HepG2 (cell line): ENCODE measurements around the gene ZNF558. TPM values are rescaled to one million over a fixed set of nuclear protein-coding genes. Genes with fewer than 3 reads are reported as not detected.
A peak's percentile ranks its signal among the peaks of the same experiment; 100 is the strongest.

Experiments used
- ATF2 ChIP-seq: sonication (generic); formaldehyde crosslinking; IDR thresholded peaks from 2 replicates; pipeline ENCODE4 v1.4.0; 2020; ENCODE audit warnings: missing genetic modification reagents
- ATF3 ChIP-seq: sonication (generic); formaldehyde crosslinking; IDR thresholded peaks from 2 replicates; pipeline ENCODE4 v1.4.0; 2020; ENCODE audit warnings: missing genetic modification reagents
- ATF7-NPFF ChIP-seq: sonication (generic); formaldehyde crosslinking; IDR thresholded peaks from 2 replicates; pipeline ENCODE4 v1.8.1; 2023; ENCODE audit warnings: mild to moderate bottlenecking, low read depth, missing genetic modification reagents, moderate library complexity
- BCL6 ChIP-seq: IDR thresholded peaks from 2 replicates; pipeline ENCODE4 v1.6.1; 2016; ENCODE audit warnings: missing genetic modification reagents, missing compliant biosample characterization
- E2F5 ChIP-seq: sonication (generic); formaldehyde crosslinking; conservative IDR thresholded peaks from 2 replicates; pipeline ENCODE4 v1.4.0; 2020; ENCODE audit warnings: missing genetic modification reagents
- GPN1 ChIP-seq: sonication (generic); formaldehyde crosslinking; IDR thresholded peaks from 2 replicates; pipeline ENCODE4 v1.5.1; 2020; ENCODE audit warnings: missing genetic modification reagents, borderline replicate concordance
- HNF4G ChIP-seq, 2 experiments: sonication (generic) in 1 of 2; formaldehyde crosslinking in 1 of 2; IDR thresholded peaks; 2 replicates each; pipeline versions ENCODE4 v1.4.0 to v1.6.1; 2011 to 2020; ENCODE audit warnings: borderline replicate concordance in 2 of 2, low read depth in 2 of 2, mild to moderate bottlenecking in 2 of 2, low read length in 1 of 2, missing genetic modification reagents in 1 of 2, moderate library complexity in 1 of 2
- ISX ChIP-seq: sonication (generic); formaldehyde crosslinking; conservative IDR thresholded peaks from 2 replicates; pipeline ENCODE4 v1.5.0; 2020; ENCODE audit warnings: missing genetic modification reagents
- MYC ChIP-seq: sonication (generic); formaldehyde crosslinking; IDR thresholded peaks from 2 replicates; pipeline ENCODE4 v1.9.0; 2021; ENCODE audit warnings: missing genetic modification reagents, borderline replicate concordance
- NCOR1 ChIP-seq: fragments of 200-600 bp; sonication (generic); IDR thresholded peaks from 2 replicates; pipeline ENCODE4 v1.7.0; 2017; ENCODE audit warnings: antibody characterized with exemption, low read length, borderline replicate concordance
- NPAS2 ChIP-seq: sonication (generic); formaldehyde crosslinking; IDR thresholded peaks from 2 replicates; pipeline ENCODE4 v1.8.0; 2022; ENCODE audit warnings: mild to moderate bottlenecking, missing genetic modification reagents, borderline replicate concordance
- NR1H2 ChIP-seq: sonication (generic); formaldehyde crosslinking; IDR thresholded peaks from 2 replicates; pipeline ENCODE4 v1.8.1; 2022; ENCODE audit warnings: low read depth, missing genetic modification reagents, borderline replicate concordance
- SMC3 ChIP-seq: IDR thresholded peaks from 2 replicates; pipeline ENCODE4 v1.6.1; 2011; ENCODE audit warnings: low read length, improper control_type of control experiment
- SRSF4 ChIP-seq: fragments of 200-400 bp; formaldehyde crosslinking; IDR thresholded peaks from one replicate; pipeline ENCODE4 v1.6.1; 2018; ENCODE audit warnings: mild to moderate bottlenecking, low read depth, low read length, moderate library complexity; ENCODE audit not compliant: poor library complexity, severe bottlenecking
- XBP1 ChIP-seq: sonication (generic); formaldehyde crosslinking; IDR thresholded peaks from 2 replicates; pipeline ENCODE4 v1.5.0; 2020; ENCODE audit warnings: missing genetic modification reagents
- YEATS4 ChIP-seq: sonication (generic); formaldehyde crosslinking; IDR thresholded peaks from 2 replicates; pipeline ENCODE4 v1.4.0; 2020; ENCODE audit warnings: missing genetic modification reagents, borderline replicate concordance
- ZFP90 ChIP-seq: sonication (generic); formaldehyde crosslinking; IDR thresholded peaks from 2 replicates; pipeline ENCODE4 v1.8.0; 2022; ENCODE audit warnings: missing genetic modification reagents, mild to moderate bottlenecking, inconsistent platforms, borderline replicate concordance
- ZNF143 ChIP-seq: sonication (generic); formaldehyde crosslinking; IDR thresholded peaks from 2 replicates; pipeline ENCODE4 v1.4.0; 2020; ENCODE audit warnings: missing genetic modification reagents
- ZNF207 ChIP-seq: fragments of 450-650 bp; IDR thresholded peaks from 2 replicates; pipeline ENCODE4 v1.6.1; 2016; ENCODE audit warnings: antibody characterized with exemption, borderline replicate concordance
- ZNF230 ChIP-seq: sonication (generic); formaldehyde crosslinking; IDR thresholded peaks from 2 replicates; pipeline ENCODE4 v1.4.0; 2020; ENCODE audit warnings: mild to moderate bottlenecking, missing genetic modification reagents
- ZNF234 ChIP-seq: sonication (generic); formaldehyde crosslinking; conservative IDR thresholded peaks from 2 replicates; pipeline ENCODE4 v1.5.1; 2020; ENCODE audit warnings: mild to moderate bottlenecking, missing genetic modification reagents
- ZNF331 ChIP-seq: sonication (generic); formaldehyde crosslinking; IDR thresholded peaks from 2 replicates; pipeline ENCODE4 v1.4.0; 2020; ENCODE audit warnings: missing genetic modification reagents
- ZNF598 ChIP-seq: sonication (generic); formaldehyde crosslinking; IDR thresholded peaks from 2 replicates; pipeline ENCODE4 v1.5.1; 2020; ENCODE audit warnings: mild to moderate bottlenecking, missing genetic modification reagents, borderline replicate concordance
- ZNF709 ChIP-seq: sonication (generic); formaldehyde crosslinking; IDR thresholded peaks from 2 replicates; pipeline ENCODE4 v1.5.0; 2020; ENCODE audit warnings: mild to moderate bottlenecking, missing genetic modification reagents
- ZNF780A ChIP-seq: sonication (generic); formaldehyde crosslinking; IDR thresholded peaks from 2 replicates; pipeline ENCODE4 v1.8.0; 2022; ENCODE audit warnings: mild to moderate bottlenecking, missing genetic modification reagents, moderate library complexity
- polyA plus RNA-seq, 8 experiments: library from polyadenylated mRNA; depleted of rRNA in 3 of 8; stranded (reverse) in 7 of 8; unstranded in 1 of 8; fragments of >200 nt; fragmentation: Illumina TruSeq in 4 of 8; extraction: Trizol in 4 of 8; gene quantifications; 2 replicates each; pipeline versions ENCODE4 v1.2.1 to v1.2.3, GENCODE V29; 2011 to 2016; ENCODE audit warnings: low read depth in 4 of 8, missing spikeins in 1 of 8, mixed read lengths in 1 of 8; ENCODE audit not compliant: insufficient read depth in 1 of 8
- total RNA-seq, 5 experiments: library from RNA; depleted of rRNA; stranded (reverse); fragments of >200 nt; fragmentation: Illumina TruSeq; extraction: Trizol; gene quantifications; 2 replicates each; pipeline ENCODE4 v1.2.3, GENCODE V29; 2016; ENCODE audit warnings: low read depth in 1 of 5
- TF ChIP-seq, protein P1 (sequence below): IDR thresholded peaks from 2 replicates; pipeline ENCODE4 v1.6.1; 2016; ENCODE audit warnings: low read depth, borderline replicate concordance

ZNF558 gene
- total and polyA plus RNA-seq, 2 of the 13 experiments (the other 11 are each of a cell fraction or from before 2014, with no cell fraction given) = 9.5 to 10.8 TPM

DNA sequence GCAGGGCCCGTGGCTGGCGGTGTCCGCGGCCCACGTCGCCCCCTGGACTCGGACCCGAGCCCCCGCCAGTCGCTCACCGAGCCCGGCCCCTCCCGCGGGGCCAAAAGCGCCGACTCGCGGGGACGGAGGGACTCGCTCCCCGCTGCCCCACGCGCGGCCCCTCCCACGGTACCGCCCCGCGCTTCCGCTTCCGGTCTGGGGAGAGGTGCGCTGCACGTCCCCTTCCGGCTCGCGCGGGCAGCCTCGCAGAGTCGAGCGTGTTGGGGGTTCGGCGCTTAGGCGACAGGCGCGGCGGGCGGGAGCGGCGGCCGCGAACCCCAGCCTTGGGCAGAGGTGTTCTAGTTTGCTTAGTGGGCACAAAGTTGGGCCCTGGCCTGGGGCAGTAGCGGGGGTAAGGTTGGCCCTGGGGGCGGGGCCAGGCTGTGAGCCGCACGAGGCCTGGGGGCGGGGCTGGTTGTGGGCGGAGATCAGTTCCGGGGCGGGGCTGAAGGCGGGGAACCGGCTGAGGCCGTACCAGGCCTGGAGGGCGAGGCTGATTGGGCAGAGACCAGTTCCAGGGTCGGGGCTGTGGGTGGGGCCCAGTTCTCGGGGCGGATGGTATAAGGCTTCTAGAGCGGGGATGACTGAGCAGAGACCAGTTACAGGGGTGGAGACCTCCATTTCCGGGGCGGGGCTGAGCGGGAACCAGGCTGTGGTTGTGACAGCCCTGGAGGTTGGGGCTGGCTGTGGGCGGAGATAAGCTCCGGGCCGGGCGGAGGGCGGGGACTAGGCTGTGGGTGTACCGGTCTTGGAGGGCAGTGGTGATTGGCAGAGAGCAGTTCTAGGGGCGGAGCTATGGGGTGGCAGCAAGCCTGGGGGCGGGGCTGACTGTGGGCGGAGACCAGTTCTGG, at the start of gene ZNF558, which contains the start of gene MBD3L1 (continued):
- TF ChIP-seq ATF3 (CRISPR knock-in tag) (no peak), ZNF709 (CRISPR knock-in tag) (peak; percentile 28; the same call in 1 of the 2 replicates), GPN1 (CRISPR knock-in tag) (no peak), MYC (CRISPR knock-in tag) (peak; percentile 73; the same call in 1 of the 2 replicates), NR1H2 (no peak), ATF2 (no peak), ATF7-NPFF (CRISPR knock-in tag) (no peak), E2F5 (peak; percentile 56; the same call in 1 of the 2 replicates), XBP1 (CRISPR knock-in tag) (no peak), SRSF4 (no peak), ZNF780A (no peak), ZNF331 (CRISPR knock-in tag) (peak; percentile 32; the same call in 1 of the 2 replicates), BCL6 (CRISPR knock-in tag) (no peak), ZNF598 (no peak), SMC3 (no peak), NCOR1 (no peak), ZNF234 (CRISPR knock-in tag) (no peak), ZNF230 (CRISPR knock-in tag) (no peak), NPAS2 (CRISPR knock-in tag) (no peak), ISX (no peak), ZNF207 (no peak), ZNF143 (CRISPR knock-in tag) (no peak), YEATS4 (CRISPR knock-in tag) (peak; percentile 57; the same call in 1 of the 2 replicates), ZFP90 (CRISPR knock-in tag) (no peak), HNF4G (IDR thresholded peaks at IDR 0.05; ENCODE audit: borderline replicate concordance, low read depth, low read length) (no peak), HNF4G (CRISPR knock-in tag; IDR thresholded peaks at IDR 0.05; ENCODE audit: borderline replicate concordance, low read depth) (no peak)
- TF ChIP-seq, protein P1, sequence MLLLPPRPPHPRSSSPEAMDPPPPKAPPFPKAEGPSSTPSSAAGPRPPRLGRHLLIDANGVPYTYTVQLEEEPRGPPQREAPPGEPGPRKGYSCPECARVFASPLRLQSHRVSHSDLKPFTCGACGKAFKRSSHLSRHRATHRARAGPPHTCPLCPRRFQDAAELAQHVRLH (CRISPR knock-in tag) = no peak
